Measurements from ENCODE around the gene ZNF839.

- TF ChIP-seq, protein P1, sequence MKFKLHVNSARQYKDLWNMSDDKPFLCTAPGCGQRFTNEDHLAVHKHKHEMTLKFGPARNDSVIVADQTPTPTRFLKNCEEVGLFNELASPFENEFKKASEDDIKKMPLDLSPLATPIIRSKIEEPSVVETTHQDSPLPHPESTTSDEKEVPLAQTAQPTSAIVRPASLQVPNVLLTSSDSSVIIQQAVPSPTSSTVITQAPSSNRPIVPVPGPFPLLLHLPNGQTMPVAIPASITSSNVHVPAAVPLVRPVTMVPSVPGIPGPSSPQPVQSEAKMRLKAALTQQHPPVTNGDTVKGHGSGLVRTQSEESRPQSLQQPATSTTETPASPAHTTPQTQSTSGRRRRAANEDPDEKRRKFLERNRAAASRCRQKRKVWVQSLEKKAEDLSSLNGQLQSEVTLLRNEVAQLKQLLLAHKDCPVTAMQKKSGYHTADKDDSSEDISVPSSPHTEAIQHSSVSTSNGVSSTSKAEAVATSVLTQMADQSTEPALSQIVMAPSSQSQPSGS (CRISPR knock-in tag; IDR thresholded peaks at IDR 0.05; ENCODE audit: borderline replicate concordance, low read depth), result no peak
- TF ChIP-seq RORB (CRISPR knock-in tag; IDR thresholded peaks at IDR 0.05) (no peak), ZNF232 (CRISPR knock-in tag; IDR thresholded peaks at IDR 0.05) (no peak), NFYB (CRISPR knock-in tag; conservative IDR thresholded peaks at IDR 0.05; ENCODE audit: low read depth) (no peak), CREB1 (CRISPR knock-in tag; IDR thresholded peaks at IDR 0.05) (no peak), NFE2L1 (CRISPR knock-in tag; IDR thresholded peaks at IDR 0.05) (no peak), TEAD4 (CRISPR knock-in tag; IDR thresholded peaks at IDR 0.05) (no peak), ETV6 (CRISPR knock-in tag; IDR thresholded peaks at IDR 0.05) (no peak), ZNF263 (CRISPR knock-in tag; IDR thresholded peaks at IDR 0.05; ENCODE audit: low read depth) (no peak)
- TF ChIP-seq, protein P2, sequence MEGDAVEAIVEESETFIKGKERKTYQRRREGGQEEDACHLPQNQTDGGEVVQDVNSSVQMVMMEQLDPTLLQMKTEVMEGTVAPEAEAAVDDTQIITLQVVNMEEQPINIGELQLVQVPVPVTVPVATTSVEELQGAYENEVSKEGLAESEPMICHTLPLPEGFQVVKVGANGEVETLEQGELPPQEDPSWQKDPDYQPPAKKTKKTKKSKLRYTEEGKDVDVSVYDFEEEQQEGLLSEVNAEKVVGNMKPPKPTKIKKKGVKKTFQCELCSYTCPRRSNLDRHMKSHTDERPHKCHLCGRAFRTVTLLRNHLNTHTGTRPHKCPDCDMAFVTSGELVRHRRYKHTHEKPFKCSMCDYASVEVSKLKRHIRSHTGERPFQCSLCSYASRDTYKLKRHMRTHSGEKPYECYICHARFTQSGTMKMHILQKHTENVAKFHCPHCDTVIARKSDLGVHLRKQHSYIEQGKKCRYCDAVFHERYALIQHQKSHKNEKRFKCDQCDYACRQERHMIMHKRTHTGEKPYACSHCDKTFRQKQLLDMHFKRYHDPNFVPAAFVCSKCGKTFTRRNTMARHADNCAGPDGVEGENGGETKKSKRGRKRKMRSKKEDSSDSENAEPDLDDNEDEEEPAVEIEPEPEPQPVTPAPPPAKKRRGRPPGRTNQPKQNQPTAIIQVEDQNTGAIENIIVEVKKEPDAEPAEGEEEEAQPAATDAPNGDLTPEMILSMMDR (IDR thresholded peaks at IDR 0.05), result no peak
- TF ChIP-seq, protein P3, sequence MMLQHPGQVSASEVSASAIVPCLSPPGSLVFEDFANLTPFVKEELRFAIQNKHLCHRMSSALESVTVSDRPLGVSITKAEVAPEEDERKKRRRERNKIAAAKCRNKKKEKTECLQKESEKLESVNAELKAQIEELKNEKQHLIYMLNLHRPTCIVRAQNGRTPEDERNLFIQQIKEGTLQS (CRISPR knock-in tag; conservative IDR thresholded peaks at IDR 0.05), result no peak
- TF ChIP-seq, protein P4, sequence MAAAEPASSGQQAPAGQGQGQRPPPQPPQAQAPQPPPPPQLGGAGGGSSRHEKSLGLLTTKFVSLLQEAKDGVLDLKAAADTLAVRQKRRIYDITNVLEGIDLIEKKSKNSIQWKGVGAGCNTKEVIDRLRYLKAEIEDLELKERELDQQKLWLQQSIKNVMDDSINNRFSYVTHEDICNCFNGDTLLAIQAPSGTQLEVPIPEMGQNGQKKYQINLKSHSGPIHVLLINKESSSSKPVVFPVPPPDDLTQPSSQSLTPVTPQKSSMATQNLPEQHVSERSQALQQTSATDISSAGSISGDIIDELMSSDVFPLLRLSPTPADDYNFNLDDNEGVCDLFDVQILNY (CRISPR knock-in tag; IDR thresholded peaks at IDR 0.05), result no peak
- TF ChIP-seq, protein P5, sequence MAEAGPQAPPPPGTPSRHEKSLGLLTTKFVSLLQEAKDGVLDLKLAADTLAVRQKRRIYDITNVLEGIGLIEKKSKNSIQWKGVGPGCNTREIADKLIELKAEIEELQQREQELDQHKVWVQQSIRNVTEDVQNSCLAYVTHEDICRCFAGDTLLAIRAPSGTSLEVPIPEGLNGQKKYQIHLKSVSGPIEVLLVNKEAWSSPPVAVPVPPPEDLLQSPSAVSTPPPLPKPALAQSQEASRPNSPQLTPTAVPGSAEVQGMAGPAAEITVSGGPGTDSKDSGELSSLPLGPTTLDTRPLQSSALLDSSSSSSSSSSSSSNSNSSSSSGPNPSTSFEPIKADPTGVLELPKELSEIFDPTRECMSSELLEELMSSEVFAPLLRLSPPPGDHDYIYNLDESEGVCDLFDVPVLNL (CRISPR knock-in tag; IDR thresholded peaks at IDR 0.05; ENCODE audit: borderline replicate concordance, low read depth), result no peak
Observed at GRCh38 chr14:102362084-102362483, 42.5 kb downstream of the ZNF839 start.

All from WTC11 (cell line).